HG03457 (cell line): ENCODE data around the gene MTHFR.

Source experiments
- ATAC-seq: cut with Tn5 transposase; IDR thresholded peaks from one replicate; pipeline ENCODE4 v1.9.1; 2021; ENCODE audit warnings: moderate number of reproducible peaks; ENCODE audit not compliant: unreplicated experiment

MTHFR gene

GRCh38 chr1:11761988-11762406 is 43.8 kb downstream of the MTHFR start, which contains the start of gene C1orf167:
Gene C1orf167 (plus strand): TSS chr1:11762193. CDS start chr1:11764401, 2,208 bp downstream.
- ATAC-seq, result no peak

DNA sequence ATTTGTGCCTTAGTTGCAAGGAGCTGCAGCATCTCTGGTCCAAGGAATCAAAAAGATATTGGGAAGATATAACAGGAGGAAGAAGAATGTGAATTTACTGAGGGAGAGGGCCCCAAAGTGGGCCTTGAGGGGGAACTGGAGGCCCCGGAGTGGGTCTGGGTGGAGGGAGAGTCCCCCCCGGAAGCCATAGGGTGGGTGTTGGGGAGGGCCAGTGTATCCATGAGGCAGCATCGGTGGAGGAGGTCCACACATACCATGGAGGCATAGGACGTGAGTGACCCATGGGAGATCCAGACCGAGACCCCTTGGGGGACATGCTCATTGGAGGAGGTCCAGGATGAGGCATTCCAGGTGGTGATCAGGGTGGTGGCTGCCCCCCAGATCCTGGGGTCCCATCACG is 44.5 kb downstream of the MTHFR start:
- ATAC-seq, result no peak

GRCh38 chr1:11759791-11760190 is 46.0 kb downstream of the MTHFR start:
- ATAC-seq, result no peak

- no peak for ATAC-seq
Measured at GRCh38 chr1:11757047-11757446, 48.7 kb downstream of the MTHFR start.

DNA sequence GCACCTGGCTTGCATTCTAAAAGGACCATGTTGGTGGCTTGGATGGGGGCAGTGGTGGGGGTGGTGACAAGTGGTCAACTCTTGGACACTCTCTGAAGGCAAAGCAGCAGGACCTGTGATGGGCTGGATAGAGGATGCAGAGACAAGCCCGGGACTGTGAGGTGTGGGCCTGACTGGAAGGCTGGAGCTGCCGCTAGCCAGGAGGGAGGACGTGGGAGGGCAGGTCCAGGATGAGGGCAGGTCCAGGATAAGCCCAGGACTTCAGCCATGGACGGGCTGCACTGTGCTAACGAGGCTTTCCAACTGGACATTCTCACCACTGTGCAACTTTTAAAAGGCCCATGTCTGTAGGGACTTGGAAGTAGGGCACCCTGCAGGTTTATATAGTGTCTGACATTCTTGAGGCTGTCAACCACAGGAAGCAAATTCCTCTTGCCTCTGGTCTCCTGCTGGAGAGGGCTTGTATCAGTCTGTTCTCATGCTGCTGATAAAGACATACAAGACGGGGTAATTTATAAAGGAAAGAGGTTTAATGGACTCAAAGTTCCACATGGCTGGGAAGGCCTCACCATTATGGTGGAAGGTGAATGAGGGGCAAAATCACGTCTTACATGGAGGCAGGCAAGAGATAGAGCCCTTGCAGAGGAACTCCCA is 52.1 kb downstream of the MTHFR start:
- no peak for ATAC-seq

GRCh38 chr1:11752359-11753088 is 53.2 kb downstream of the MTHFR start:
- no peak for ATAC-seq

DNA sequence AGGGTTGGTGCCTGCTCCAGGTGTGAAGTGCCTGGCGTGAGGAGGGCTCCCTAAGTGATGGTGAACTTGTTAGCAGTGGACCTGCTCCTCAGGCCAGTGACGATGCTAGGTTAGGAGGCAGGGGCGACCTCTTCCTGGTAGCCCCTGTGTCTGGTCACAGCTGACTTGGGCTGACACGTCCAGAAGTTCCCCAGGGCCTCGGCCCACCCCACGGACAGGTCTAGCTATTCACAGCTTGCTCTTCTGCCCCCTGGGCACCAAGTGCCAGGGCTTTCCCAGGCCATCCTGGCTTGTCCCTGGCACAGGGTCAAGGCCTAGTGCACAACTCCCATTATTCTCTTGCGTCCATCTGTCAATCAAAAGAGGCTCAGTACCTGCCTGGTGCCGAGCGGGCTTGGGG is 54.7 kb downstream of the MTHFR start:
- ATAC-seq, result no peak

DNA sequence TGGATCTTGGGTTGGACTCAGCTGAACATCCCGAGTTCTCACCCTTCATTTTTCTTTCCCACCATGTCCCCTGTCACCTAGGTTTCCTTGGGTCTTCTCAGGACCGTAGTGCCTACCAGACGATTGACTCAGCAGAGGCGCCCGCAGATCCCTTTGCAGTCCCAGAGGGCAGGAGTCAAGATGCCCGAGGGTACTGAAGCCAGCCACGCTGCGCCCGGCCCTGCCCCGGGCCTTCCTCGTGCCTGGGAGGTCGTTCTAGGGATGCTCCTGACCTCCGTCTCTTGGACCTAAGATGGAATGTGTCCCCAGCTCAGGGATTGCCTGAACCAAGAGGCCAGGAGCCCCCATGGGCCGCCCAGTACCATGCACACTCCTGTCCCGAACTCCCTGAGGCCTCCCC is 55.8 kb downstream of the MTHFR start:
- no peak for ATAC-seq

DNA sequence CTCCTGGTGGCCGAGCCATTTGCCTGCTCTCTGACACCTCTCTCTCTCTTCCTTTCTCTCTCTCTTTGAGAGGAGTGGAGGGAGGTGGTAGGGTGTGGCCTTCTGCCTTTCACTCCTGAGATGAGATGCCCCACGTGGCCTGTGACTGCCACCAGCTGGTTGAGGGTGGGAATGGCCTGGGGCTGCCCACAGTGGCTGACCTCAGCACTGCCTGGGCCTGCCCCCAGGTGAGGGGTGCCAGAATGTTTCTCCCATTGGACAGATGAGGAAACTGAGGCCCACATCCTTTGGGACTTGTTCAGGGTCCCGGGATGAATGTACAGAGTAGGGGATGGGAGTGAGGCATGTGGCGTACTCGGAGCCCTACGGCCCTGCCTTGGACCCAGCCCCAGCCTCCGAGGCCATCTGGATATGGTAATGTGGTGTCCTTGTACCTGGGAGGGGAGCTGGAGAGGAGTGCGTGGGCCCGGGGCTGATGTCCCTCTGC is 56.5 kb downstream of the MTHFR start:
- ATAC-seq, result no peak

DNA sequence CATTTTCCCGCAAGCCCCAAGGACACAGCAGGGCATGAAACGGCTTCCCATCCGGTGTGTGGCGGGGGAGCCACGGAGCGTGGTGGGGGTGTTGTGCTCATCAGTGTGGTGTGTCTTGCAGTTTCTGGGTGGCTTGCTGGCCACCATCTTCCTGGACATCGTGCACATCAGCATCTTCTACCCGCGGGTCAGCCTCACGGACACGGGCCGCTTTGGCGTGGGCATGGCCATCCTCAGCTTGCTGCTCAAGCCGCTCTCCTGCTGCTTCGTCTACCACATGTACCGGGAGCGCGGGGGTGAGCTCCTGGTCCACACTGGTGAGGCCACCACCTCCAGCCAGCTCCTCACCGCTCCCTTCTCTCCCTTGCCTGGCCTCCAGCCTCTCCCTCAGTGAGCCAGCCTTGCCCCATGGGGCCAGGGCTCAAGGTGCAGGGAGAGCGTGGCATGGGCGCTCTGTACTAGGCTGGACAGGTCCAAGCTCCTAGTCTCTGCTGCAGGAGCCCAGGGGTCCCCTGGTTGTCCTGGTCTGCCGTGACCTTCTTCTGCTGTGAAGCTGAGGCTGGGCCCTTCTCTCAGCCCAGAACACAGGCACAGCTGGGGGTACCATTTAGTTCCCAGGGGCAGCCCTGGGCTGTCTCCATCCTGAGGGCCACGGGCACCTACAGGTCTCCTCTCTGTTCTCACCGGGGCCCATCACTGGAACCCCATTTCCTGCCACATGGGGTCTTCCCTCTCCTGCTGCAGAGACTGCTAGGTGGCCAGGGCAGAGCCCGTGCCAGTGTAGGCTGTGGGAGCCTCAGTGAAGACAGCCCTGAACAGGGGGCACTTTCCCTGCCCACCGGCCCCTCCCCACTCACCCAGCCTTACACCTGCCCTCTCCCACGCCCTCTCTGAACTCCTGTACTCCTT is 57.2 kb downstream of the MTHFR start:
- ATAC-seq, result no peak

DNA sequence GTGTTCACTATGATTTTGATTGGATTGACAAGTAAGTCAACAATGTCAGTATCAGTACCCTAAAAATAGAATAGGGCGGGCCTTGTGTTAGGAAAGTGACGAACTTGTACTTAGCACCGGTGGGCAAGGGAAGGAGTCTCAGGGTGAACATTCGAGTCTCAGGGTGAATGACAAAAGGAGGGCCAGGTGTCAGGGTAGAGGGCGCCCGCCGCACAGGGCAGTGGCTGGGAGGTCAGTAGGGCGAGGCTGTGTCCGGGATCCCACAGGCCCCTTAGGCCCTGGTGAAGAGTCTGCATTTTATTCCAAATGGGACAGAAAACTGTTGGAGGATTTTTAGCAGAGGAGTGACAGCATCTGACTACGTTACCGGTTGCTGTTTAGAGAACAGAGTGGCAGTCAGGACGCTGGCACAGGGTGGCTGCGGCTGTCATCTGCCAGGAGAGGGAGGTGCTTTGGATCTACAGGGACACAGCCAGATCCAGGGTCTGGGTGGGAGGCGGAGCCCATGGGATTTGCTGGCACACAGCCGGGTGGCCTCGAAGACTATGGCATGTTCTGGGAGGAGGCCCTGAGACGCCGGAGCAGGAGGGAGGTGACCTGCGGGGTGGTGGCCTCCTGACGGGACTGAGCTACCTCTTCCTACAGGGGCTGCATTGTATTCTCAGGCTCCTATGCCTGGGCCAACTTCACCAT is 58.8 kb downstream of the MTHFR start:
- ATAC-seq, result no peak

DNA sequence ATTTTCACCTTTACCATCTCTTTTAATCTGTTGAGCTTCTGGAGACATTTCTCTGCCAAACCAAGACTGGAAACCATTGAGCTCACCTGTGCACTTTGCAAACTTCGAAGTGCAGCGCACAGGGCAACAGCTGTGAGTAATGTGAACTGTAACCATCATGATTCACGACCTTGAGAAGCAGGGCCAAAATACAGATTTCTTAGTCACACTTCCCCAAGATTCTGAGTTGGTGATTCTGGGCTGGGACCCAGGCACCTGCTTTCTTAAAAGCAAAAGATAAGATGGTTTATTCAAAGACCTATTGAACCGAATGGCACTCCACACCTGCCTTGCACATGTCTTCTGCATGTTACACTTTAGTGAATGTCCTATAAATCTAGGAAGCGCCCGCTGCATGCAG is 59.7 kb downstream of the MTHFR start:
- ATAC-seq, result no peak

- no peak for ATAC-seq
Measured at GRCh38 chr1:11744287-11744686, 61.5 kb downstream of the MTHFR start.

GRCh38 chr1:11741919-11742558 is 63.7 kb downstream of the MTHFR start:
- no peak for ATAC-seq

DNA sequence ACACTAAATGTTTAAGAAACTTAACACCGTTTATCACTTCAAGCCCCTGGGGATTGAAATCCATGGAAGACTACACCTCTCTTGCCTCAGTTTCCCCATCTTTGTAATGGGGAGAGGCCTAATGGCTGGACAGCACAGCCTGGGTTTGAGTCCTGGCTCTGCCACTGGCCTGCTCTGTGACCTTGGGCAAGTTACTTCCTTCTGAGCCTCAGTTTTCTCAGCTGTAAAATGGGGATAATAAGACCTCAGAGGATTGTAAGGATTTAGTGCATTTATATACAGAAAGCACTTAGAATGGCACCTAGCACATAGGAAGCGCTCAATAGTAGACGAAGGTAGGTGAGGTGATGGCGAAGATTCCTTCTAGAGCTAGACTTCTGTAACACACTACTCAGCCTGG is 64.3 kb downstream of the MTHFR start:
- ATAC-seq, result no peak

GRCh38 chr1:11740258-11741192 is 65.2 kb downstream of the MTHFR start:
- no peak for ATAC-seq

- no peak for ATAC-seq
Measured at GRCh38 chr1:11738783-11739182, 67.0 kb downstream of the MTHFR start.

DNA sequence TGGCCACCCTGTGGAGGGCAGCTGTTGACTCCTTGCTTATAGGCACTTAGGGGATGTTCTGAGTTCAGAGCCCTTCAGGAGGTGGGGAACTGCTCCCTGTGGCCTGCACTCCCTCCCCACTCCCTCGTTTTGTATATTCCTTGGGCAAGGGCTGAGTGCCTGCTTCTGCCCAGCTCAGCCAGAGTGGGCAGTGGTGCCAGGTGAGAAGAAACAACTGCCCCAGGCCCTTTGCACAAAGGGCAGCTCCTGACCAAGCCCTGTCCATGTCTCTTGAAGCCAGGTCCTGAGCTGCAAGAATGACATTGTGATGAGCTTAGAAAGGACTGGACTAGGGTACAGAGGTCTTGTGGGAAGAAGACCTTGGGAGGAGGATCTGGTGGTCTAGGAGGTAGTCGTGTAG is 67.7 kb downstream of the MTHFR start:
- ATAC-seq, result no peak
